GM21528 (cell line): ENCODE data around the gene ANGPTL7.

Source experiments
- ATAC-seq: cut with Tn5 transposase; IDR thresholded peaks from one replicate; pipeline ENCODE4 v1.9.1; 2021; ENCODE audit warnings: mild to moderate bottlenecking, moderate library complexity; ENCODE audit not compliant: unreplicated experiment, low FRiP score

ANGPTL7 gene

GRCh38 chr1:11198257-11198656, 9.1 kb downstream of the ANGPTL7 start:
- ATAC-seq: no peak

- no peak for ATAC-seq
These were observed 9.9 kb downstream of the ANGPTL7 start for GRCh38 chr1:11198851-11199594.

- ATAC-seq: no peak
These were observed 15.4 kb downstream of the ANGPTL7 start for GRCh38 chr1:11204396-11205190.

- no peak for ATAC-seq
These were observed 18.9 kb downstream of the ANGPTL7 start for GRCh38 chr1:11207898-11208611.

GRCh38 chr1:11211461-11211860, 22.3 kb downstream of the ANGPTL7 start:
- no peak for ATAC-seq

- ATAC-seq: no peak
These were observed 22.9 kb downstream of the ANGPTL7 start for GRCh38 chr1:11211925-11212587.

- no peak for ATAC-seq
These were observed 25.7 kb downstream of the ANGPTL7 start for GRCh38 chr1:11214698-11215380.

- no peak for ATAC-seq
These were observed 26.3 kb downstream of the ANGPTL7 start for GRCh38 chr1:11215381-11216005.

- no peak for ATAC-seq
These were observed 26.9 kb downstream of the ANGPTL7 start for GRCh38 chr1:11216074-11216473.

GRCh38 chr1:11227106-11228077, 38.2 kb downstream of the ANGPTL7 start:
- peak; percentile 78 for ATAC-seq

GRCh38 chr1:11229203-11229602, 40.0 kb downstream of the ANGPTL7 start:
- no peak for ATAC-seq

GRCh38 chr1:11233208-11233607, 44.1 kb downstream of the ANGPTL7 start:
- ATAC-seq: no peak

- no peak for ATAC-seq
These were observed 48.2 kb downstream of the ANGPTL7 start for GRCh38 chr1:11237356-11237755.

- ATAC-seq: no peak
These were observed 49.2 kb downstream of the ANGPTL7 start for GRCh38 chr1:11238311-11238710.

GRCh38 chr1:11245248-11245647, 56.1 kb downstream of the ANGPTL7 start:
- ATAC-seq: no peak
